GM19455 (cell line): ENCODE measurements around the gene CPSF4.

ENCODE experiments used
- ATAC-seq: cut with Tn5 transposase; IDR thresholded peaks from one replicate; pipeline ENCODE4 v1.9.1; 2021; ENCODE audit not compliant: unreplicated experiment

Gene CPSF4

GRCh38 chr7:99447943-99448342 is 9.2 kb downstream of the CPSF4 start:
- ATAC-seq, result no peak

- ATAC-seq, result no peak
These were observed 10.1 kb downstream of the CPSF4 start for GRCh38 chr7:99448855-99449254.

GRCh38 chr7:99449326-99449725 is 10.6 kb downstream of the CPSF4 start:
- ATAC-seq, result no peak

DNA sequence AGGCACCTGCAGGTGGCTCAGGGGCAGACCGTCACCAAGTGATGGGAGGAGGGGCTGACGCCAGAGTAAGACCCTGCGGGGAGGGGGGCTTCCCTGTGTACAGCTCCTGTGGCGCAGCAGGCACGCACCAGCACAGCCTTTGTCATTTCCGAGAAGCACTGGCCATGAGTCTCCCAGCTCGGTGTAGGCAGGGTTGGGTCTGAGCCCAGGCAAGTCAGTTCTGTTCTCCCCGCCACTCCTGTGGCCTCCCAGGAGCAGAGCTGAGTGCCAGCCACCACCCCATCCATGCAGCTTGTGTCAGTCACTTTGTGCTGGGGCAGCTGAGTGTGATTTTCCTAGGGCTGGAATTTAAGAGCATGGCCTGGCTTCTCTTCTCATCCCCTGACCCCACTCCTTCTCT is 13.2 kb downstream of the CPSF4 start:
- ATAC-seq, result no peak

- no peak for ATAC-seq
These were observed 13.8 kb downstream of the CPSF4 start for GRCh38 chr7:99452541-99452940.

DNA sequence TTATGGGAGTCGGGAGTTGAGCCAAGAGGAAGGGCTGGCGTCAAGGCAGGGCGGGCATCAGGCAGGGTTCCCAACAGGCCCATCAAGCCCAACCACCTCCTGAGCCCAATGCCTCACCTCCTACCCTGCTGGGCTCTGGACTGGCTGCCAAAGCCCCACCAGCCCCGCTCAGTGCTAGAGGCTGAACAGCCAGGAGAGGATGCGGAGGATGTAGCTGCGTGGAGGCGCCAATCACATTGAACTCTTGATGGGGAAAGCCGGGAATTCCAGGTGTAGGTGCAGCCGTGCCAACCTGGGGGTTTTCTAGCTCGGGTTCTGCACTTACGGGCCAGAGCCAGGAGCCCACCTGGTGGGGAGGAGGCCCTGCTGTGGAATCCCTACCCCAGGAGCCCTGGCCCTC is 14.4 kb downstream of the CPSF4 start:
- ATAC-seq, result no peak

- ATAC-seq, result no peak
These were observed 17.1 kb downstream of the CPSF4 start for GRCh38 chr7:99455874-99456273.

DNA sequence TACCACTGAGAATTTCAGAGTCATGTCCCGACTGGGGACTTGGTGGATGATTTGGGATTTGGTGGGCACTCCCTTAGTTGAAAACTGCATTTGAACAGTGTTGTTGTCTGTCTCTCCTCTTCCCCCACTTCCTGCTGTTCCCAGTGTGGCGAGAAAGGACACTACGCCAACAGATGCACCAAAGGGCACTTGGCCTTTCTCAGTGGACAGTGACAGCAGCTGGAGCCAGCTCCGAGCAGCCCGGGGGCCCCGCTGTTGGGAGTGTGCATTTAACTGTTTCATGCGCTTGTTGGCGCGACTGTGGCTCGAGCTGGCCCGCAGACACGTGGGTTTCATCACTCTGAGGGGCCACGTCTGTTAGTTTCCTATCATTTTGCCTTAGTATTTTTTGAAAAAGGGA is 17.5 kb downstream of the CPSF4 start:
- no peak for ATAC-seq

DNA sequence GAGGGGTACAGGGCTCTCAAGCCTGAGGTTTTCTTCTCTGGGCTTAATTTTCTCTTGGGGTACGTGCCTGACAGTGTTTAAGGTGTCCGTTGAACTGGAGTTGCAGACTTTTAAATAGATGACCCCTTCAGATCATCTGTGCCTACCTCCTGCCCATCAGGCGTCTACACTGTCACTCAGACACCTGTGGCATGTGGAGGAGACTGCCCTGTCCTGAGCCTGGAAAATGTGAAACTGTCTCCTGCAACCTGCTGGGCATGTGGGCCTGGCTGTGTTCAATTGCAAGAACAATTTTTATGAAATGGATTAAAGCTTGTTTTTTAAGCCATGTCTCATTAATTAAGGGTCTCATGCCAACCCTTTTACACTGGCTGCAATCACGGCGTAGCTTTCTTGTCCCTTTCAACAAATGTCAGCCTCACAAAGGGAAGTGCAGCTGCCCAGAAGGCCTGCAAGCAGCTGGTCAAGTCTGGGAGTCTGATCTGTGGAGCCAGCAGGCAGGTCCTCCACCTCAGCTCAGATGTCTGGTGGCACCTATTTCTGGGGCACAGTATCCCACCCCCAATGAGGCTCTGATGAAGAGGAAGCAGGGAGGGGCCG is 18.4 kb downstream of the CPSF4 start:
- no peak for ATAC-seq

- ATAC-seq, result no peak
These were observed 19.1 kb downstream of the CPSF4 start for GRCh38 chr7:99457650-99458493.

- ATAC-seq, result no peak
These were observed 20.3 kb downstream of the CPSF4 start for GRCh38 chr7:99459087-99459486.

- ATAC-seq, result no peak
These were observed 21.9 kb downstream of the CPSF4 start for GRCh38 chr7:99460651-99461050.

- ATAC-seq, result no peak
These were observed 22.5 kb downstream of the CPSF4 start for GRCh38 chr7:99461221-99461620.

DNA sequence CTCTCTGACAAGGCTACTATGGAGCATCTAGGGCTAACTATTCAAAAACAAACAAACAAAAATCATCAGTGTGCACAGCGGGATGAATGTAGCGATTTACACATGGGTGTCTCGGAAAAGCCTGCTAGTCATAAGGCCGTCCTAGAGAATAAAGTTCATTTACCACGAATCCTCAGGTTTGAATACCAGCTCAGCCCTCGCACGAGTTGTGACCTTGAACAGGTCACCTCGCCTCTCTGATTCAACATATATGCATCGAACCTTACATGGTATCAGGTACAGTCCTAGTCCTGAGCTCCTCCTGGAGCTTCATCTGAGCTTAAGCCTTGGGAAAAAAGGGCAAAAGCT is 26.7 kb downstream of the CPSF4 start:
- no peak for ATAC-seq

DNA sequence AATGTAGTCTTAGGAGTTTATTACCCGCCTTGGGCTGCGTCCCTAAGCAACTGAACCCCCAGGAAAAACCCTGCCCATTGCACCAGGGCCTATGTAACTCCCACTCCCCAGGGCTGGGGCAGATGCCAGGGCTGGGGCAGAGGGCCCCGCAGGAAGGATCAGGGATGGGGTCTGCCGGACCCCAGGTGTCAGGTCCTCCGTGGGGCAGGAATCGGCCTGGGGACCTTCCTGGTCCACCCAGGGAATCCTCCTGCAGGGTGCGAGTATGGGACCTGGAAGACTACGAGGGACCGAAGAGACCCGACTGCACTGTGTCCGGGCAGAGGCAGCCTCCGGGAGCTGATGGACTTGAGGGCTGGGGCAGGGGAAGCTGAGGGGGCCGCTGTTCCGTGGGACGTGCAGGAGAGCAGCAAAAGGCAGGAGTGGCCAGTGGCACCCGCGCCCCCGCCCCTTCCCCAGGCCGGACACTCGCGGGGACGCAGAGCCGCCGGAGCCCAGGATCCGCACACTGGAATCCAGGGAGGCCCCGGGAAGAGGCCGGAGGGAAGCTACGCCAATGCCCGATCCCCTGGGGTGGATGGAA is 29.7 kb downstream of the CPSF4 start:
- no peak for ATAC-seq

DNA sequence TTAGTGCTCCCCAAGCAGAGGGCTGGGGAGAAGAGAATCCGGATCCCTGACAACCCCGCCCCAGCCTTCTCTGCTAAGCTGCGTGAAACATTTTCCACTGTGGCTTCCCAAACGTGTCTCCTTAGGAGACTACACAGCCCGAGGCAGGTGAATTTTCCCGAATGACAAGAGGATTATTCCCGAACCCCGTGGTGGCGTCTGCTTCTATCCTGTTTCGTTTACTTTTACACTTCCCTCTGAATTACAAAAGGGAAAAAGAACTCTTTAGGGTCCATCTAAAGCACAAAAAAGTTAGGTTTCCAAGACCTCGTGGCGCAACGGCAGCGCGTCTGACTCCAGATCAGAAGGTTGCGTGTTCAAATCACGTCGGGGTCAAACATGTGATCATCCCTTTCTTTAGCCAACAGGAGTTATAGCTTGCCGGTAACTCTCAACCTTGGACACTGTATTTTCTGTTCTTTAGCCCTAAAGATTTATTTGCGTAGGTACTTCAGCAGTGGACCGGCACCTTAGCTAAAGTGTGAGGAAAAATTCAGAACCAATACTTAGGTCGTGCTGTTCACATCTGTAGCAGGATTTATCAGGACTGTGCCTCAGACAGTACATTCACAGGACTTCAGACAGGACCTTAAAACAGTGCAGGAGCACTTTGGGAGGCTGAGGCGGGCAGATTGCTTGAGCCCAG is 30.8 kb downstream of the CPSF4 start:
- no peak for ATAC-seq

GRCh38 chr7:99472561-99473314 is 34.0 kb downstream of the CPSF4 start, which contains the start of gene ZNF789:
ZNF789 (plus strand) TSS chr7:99472890; CDS start chr7:99476457, 3,567 bp downstream.
- ATAC-seq, result peak; percentile 95

DNA sequence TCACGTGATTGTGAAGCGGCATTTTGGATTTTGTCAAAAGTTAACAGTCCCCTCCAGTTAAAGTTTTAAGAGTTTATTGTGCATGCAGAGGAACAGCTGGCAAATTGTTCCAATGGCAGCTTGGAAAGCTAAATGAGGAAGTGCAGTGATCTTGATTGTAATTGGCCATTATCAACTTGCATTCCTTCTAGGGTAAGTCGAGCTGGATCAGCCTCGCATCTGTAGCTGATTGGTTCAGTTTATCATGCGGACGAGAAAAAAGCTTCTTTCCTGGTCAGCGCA is 34.5 kb downstream of the CPSF4 start:
- no peak for ATAC-seq

DNA sequence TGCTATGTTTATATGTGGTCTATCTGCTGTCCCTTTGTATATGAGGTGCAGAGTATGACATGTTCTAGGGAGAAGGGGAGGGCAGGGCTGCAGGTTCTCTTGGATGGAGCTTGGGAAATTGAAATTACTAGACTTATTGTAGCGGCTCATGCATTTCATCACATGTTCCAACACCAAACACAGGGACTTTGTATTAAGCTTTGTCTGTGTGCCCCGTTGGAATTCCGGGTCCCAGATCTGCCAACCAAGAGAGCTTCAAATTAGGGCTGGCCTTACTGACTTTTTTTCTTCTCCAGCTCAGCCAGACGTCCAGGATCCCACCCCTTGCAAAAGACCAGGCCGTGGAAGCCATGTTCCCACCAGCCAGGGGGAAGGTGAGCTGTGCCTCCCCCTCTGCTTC is 37.4 kb downstream of the CPSF4 start:
- ATAC-seq, result no peak

- ATAC-seq, result no peak
These were observed 40.0 kb downstream of the CPSF4 start for GRCh38 chr7:99478464-99479440.
